Right lobe of liver (tissue), 4 donors: ENCODE data around the gene CCL3.

Experiments
- CTCF ChIP-seq, 4 donors: fragments of 200-600 bp in 3 of 4; fragments of 450-650 bp in 1 of 4; IDR thresholded peaks; one replicate each; pipeline versions ENCODE4 v1.5.1 to v1.8.0; 2016 to 2022; ENCODE audit warnings: antibody characterized with exemption in 4 of 4, mild to moderate bottlenecking in 2 of 4
- POLR2A ChIP-seq: fragments of 450-650 bp; IDR thresholded peaks from one replicate; pipeline ENCODE4 v1.6.1; 2017; ENCODE audit warnings: antibody characterized with exemption, mild to moderate bottlenecking
- donor health status: DM: no; HTN: no; CAD: no.
- donor health status: DM: no; HTN: no; CAD: no.
- donor health status: DM: no; HTN: yes; CAD: no.

GRCh38 chr17:36117505-36118382 is 27.8 kb upstream of the CCL3 start:
- no peak for TF ChIP-seq CTCF (IDR thresholded peaks at IDR 0.05)
- no peak for TF ChIP-seq POLR2A
